GM21717 (cell line): ENCODE results near the gene HMGCS1.
"Not testable (repeated sequence)": the region's sequence is repeated elsewhere in the genome, so short reads cannot be mapped to it uniquely, and the experiment has no call there.

ENCODE experiments used
- ATAC-seq: cut with Tn5 transposase; IDR thresholded peaks from one replicate; pipeline ENCODE4 v1.9.1; 2021; ENCODE audit warnings: mild to moderate bottlenecking, moderate library complexity; ENCODE audit not compliant: unreplicated experiment

Gene HMGCS1

GRCh38 chr5:43313854-43314457 lies 744 bp upstream of the HMGCS1 start:
- ATAC-seq, result no peak

- ATAC-seq, result peak; percentile 10
These were observed 545 bp downstream of the HMGCS1 start for GRCh38 chr5:43312699-43313034.

GRCh38 chr5:43312076-43312661 lies 1.0 kb downstream of the HMGCS1 start:
- ATAC-seq, result no peak

- ATAC-seq, result no peak
These were observed 3.6 kb downstream of the HMGCS1 start for GRCh38 chr5:43309637-43310036.

- ATAC-seq, result no peak
These were observed 4.1 kb downstream of the HMGCS1 start for GRCh38 chr5:43309122-43309521.

- not testable (repeated sequence) for ATAC-seq
These were observed 6.3 kb downstream of the HMGCS1 start for GRCh38 chr5:43306954-43307353.

- peak; percentile 42 for ATAC-seq
These were observed 7.2 kb downstream of the HMGCS1 start for GRCh38 chr5:43305948-43306565.

- peak; percentile 51 for ATAC-seq
These were observed 8.7 kb downstream of the HMGCS1 start for GRCh38 chr5:43304525-43304924.

GRCh38 chr5:43303242-43303641 lies 10.0 kb downstream of the HMGCS1 start:
- ATAC-seq, result no peak

GRCh38 chr5:43302481-43302880 lies 10.7 kb downstream of the HMGCS1 start:
- ATAC-seq, result no peak

- no peak for ATAC-seq
These were observed 11.5 kb downstream of the HMGCS1 start for GRCh38 chr5:43301653-43302091.

GRCh38 chr5:43300112-43300511 lies 13.1 kb downstream of the HMGCS1 start:
- no peak for ATAC-seq

- no peak for ATAC-seq
These were observed 14.8 kb downstream of the HMGCS1 start for GRCh38 chr5:43298443-43298842.

- ATAC-seq, result no peak
These were observed 16.4 kb downstream of the HMGCS1 start for GRCh38 chr5:43296835-43297234.

GRCh38 chr5:43295202-43295601 lies 18.0 kb downstream of the HMGCS1 start:
- ATAC-seq, result no peak

GRCh38 chr5:43294226-43294625 lies 19.0 kb downstream of the HMGCS1 start:
- no peak for ATAC-seq

GRCh38 chr5:43290726-43291125 lies 22.5 kb downstream of the HMGCS1 start:
- no peak for ATAC-seq

GRCh38 chr5:43288269-43288831 lies 24.9 kb downstream of the HMGCS1 start:
- ATAC-seq, result no peak

- no peak for ATAC-seq
These were observed 25.7 kb downstream of the HMGCS1 start for GRCh38 chr5:43287493-43287892.

- no peak for ATAC-seq
These were observed 26.6 kb downstream of the HMGCS1 start for GRCh38 chr5:43286623-43287022.

GRCh38 chr5:43281840-43282658 lies 31.2 kb downstream of the HMGCS1 start:
- no peak for ATAC-seq
